Ishikawa (cell line): ENCODE results near the gene NR3C1.

Source experiments
- CEBPB ChIP-seq: IDR thresholded peaks from 2 replicates; pipeline ENCODE4 v1.6.1; 2012
- CREB1 ChIP-seq: IDR thresholded peaks from 2 replicates; pipeline ENCODE4 v1.6.1; 2012; ENCODE audit warnings: low read depth
- EGR1 ChIP-seq: IDR thresholded peaks from 2 replicates; pipeline ENCODE4 v1.6.1; 2012
- EP300 ChIP-seq: IDR thresholded peaks from 2 replicates; pipeline ENCODE4 v1.6.1; 2012; ENCODE audit warnings: borderline replicate concordance
- FOXM1 ChIP-seq: IDR thresholded peaks from 2 replicates; pipeline ENCODE4 v1.6.1; 2012; ENCODE audit warnings: low read depth, borderline replicate concordance
- MAX ChIP-seq: IDR thresholded peaks from 2 replicates; pipeline ENCODE4 v1.6.1; 2012
- NFIC ChIP-seq: IDR thresholded peaks from 2 replicates; pipeline ENCODE4 v1.6.1; 2012
- RAD21 ChIP-seq: IDR thresholded peaks from 2 replicates; pipeline ENCODE4 v1.6.1; 2012; ENCODE audit warnings: low read depth
- REST ChIP-seq: IDR thresholded peaks from 2 replicates; pipeline ENCODE4 v1.6.1; 2012; ENCODE audit warnings: low read depth, mild to moderate bottlenecking
- TAF1 ChIP-seq: IDR thresholded peaks from 2 replicates; pipeline ENCODE4 v1.6.1; 2012; ENCODE audit warnings: low read depth, mild to moderate bottlenecking
- TCF12 ChIP-seq: IDR thresholded peaks from 2 replicates; pipeline ENCODE4 v1.6.1; 2012; ENCODE audit warnings: low read depth
- TEAD4 ChIP-seq: IDR thresholded peaks from 2 replicates; pipeline ENCODE4 v1.6.1; 2012
- USF1 ChIP-seq: IDR thresholded peaks from 2 replicates; pipeline ENCODE4 v1.6.1; 2012
- YY1 ChIP-seq: IDR thresholded peaks from 2 replicates; pipeline ENCODE4 v1.6.1; 2012; ENCODE audit warnings: low read depth
- ZBTB7A ChIP-seq: IDR thresholded peaks from 2 replicates; pipeline ENCODE4 v1.6.1; 2012; ENCODE audit warnings: low read depth

The NR3C1 gene

GRCh38 chr5:143271431-143271830 lies 132.1 kb downstream of the NR3C1 start:
- TF ChIP-seq EP300 (no peak), USF1 (no peak), TAF1 (no peak), REST (no peak), EGR1 (no peak), ZBTB7A (no peak), MAX (no peak), YY1 (no peak), TCF12 (no peak)

GRCh38 chr5:143268388-143268787 lies 135.1 kb downstream of the NR3C1 start:
- TF ChIP-seq EGR1 (no peak), NFIC (no peak), TEAD4 (no peak), ZBTB7A (no peak), CREB1 (no peak), CEBPB (no peak), TCF12 (no peak), REST (no peak), TAF1 (no peak), USF1 (no peak), RAD21 (no peak), FOXM1 (no peak), MAX (no peak), EP300 (no peak)

DNA sequence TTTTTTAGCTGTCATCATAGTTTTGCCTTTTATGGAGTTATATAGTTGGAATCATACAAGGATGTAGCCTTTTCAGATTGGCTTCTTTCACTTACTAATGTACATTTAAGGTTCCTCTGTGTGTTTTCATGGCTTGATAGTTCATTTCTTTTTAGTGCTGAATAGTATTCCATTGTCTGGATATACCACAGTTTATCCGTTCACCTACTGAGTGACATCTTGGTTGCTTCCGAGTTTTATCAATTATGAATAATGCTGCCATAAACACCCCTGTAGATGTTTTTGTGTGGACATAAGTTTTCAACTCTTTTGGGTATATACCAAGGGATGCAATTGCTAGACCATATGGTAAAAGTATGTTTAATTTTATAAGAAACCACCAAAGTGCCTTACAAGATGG lies 136.3 kb downstream of the NR3C1 start:
- TF ChIP-seq CREB1 (no peak), EGR1 (no peak), RAD21 (no peak)

- TF ChIP-seq CREB1, result no peak
Measured at GRCh38 chr5:143265995-143266394, 137.5 kb downstream of the NR3C1 start.

DNA sequence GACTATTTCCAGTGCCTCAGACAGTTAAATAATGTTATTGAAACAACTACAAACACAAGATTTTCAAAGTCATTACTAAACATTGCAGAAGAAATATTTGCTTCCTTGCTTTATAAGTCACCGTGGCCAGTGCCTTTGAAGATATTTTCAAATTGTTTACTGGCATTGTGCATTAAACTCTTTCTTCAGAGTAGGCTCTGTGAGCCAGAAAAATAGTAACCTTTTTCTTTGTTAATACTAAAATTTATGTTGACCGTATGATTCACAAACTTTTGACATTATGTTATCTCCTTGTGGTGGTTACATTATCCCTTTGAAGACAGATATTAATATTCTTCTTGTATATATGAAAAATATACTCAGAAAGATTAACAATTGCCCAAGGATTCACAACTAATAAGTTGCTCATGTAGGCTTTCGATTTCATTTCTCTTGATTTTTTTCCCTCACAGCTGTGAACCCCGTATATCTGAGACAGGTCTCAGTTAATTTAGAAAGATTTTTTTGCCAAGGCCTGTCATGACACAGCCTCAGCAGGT lies 140.1 kb downstream of the NR3C1 start:
- no peak for TF ChIP-seq NFIC

GRCh38 chr5:143262393-143263174 lies 140.9 kb downstream of the NR3C1 start:
- no peak for TF ChIP-seq CEBPB
- TF ChIP-seq ZBTB7A, result no peak
- TF ChIP-seq USF1, result no peak
- no peak for TF ChIP-seq EGR1
- no peak for TF ChIP-seq REST
- no peak for TF ChIP-seq TCF12
- no peak for TF ChIP-seq CREB1
- no peak for TF ChIP-seq TAF1
- TF ChIP-seq FOXM1, result no peak
- TF ChIP-seq EP300, result no peak
